ENCODE measurements around the gene PLCG2. TPM values are rescaled to one million over a fixed set of nuclear protein-coding genes. Genes with fewer than 3 reads are reported as not detected.

PLCG2 gene
- total and polyA plus RNA-seq, 2 donors from 2014 or later, result 50.7 to 55.6 TPM

GRCh38 chr16:81836279-81837054, 57.4 kb downstream of the PLCG2 start:
- no peaks in the 10 kb centered on the region for H3K36me3 ChIP-seq (ENCODE audit: control insufficient read depth in 2 of 3, insufficient read depth in 3 of 3, low read length in 3 of 3)
- intact Hi-C loops (cut with DNase I), result no loop called here
- no peak for DNase-seq
- H3K27me3 ChIP-seq (ENCODE audit: control insufficient read depth, insufficient read depth, low read length), result no peaks in the 10 kb centered on the region
- H3K4me3 ChIP-seq (ENCODE audit: low read length in 3 of 3), result no peak overlapping the region
- H3K9me3 ChIP-seq (ENCODE audit: control insufficient read depth in 2 of 3, insufficient read depth in 1 of 3, low read length in 3 of 3), result no peaks in the 10 kb centered on the region
- H3K4me1 ChIP-seq (ENCODE audit: control insufficient read depth in 2 of 3, insufficient read depth in 2 of 3, low read depth in 1 of 3, low read length in 3 of 3), result peaks cover 0 to 11% (median 0%) of the 10 kb centered on the region in 3 donors
- FAIRE-seq, result no peak
- TF ChIP-seq, protein P1, sequence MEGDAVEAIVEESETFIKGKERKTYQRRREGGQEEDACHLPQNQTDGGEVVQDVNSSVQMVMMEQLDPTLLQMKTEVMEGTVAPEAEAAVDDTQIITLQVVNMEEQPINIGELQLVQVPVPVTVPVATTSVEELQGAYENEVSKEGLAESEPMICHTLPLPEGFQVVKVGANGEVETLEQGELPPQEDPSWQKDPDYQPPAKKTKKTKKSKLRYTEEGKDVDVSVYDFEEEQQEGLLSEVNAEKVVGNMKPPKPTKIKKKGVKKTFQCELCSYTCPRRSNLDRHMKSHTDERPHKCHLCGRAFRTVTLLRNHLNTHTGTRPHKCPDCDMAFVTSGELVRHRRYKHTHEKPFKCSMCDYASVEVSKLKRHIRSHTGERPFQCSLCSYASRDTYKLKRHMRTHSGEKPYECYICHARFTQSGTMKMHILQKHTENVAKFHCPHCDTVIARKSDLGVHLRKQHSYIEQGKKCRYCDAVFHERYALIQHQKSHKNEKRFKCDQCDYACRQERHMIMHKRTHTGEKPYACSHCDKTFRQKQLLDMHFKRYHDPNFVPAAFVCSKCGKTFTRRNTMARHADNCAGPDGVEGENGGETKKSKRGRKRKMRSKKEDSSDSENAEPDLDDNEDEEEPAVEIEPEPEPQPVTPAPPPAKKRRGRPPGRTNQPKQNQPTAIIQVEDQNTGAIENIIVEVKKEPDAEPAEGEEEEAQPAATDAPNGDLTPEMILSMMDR (IDR thresholded peaks at IDR 0.05; ENCODE audit: borderline replicate concordance, extremely low read depth, insufficient read depth), result no peak
- no peak overlapping the region for H3K27ac ChIP-seq (ENCODE audit: low read depth in 2 of 2, low read length in 2 of 2)
- H3K9ac ChIP-seq (ENCODE audit: low read length in 3 of 3), result no peak overlapping the region

GRCh38 chr16:81837312-81837751, 58.2 kb downstream of the PLCG2 start:
- Histone ChIP-seq H3K27me3 (ENCODE audit: control insufficient read depth, insufficient read depth, low read length) (no peaks in the 10 kb centered on the region), H3K9ac (ENCODE audit: low read length in 3 of 3) (no peak overlapping the region), H3K4me1 (ENCODE audit: control insufficient read depth in 2 of 3, insufficient read depth in 2 of 3, low read depth in 1 of 3, low read length in 3 of 3) (peaks cover 0 to 10% (median 0%) of the 10 kb centered on the region in 3 donors), H3K27ac (ENCODE audit: low read depth in 2 of 2, low read length in 2 of 2) (no peak overlapping the region), H3K4me3 (ENCODE audit: low read length in 3 of 3) (no peak overlapping the region), H3K9me3 (ENCODE audit: control insufficient read depth in 2 of 3, insufficient read depth in 1 of 3, low read length in 3 of 3) (no peaks in the 10 kb centered on the region), H3K36me3 (ENCODE audit: control insufficient read depth in 2 of 3, insufficient read depth in 3 of 3, low read length in 3 of 3) (no peaks in the 10 kb centered on the region)
- no peak for DNase-seq
- no peak for FAIRE-seq
- TF ChIP-seq, protein P1 (IDR thresholded peaks at IDR 0.05; ENCODE audit: borderline replicate concordance, extremely low read depth, insufficient read depth), result no peak
- intact Hi-C loops (cut with DNase I), result no loop called here

GRCh38 chr16:81838794-81839193, 59.7 kb downstream of the PLCG2 start:
- Histone ChIP-seq H3K27ac (ENCODE audit: low read depth in 2 of 2, low read length in 2 of 2) (no peak overlapping the region), H3K9me3 (ENCODE audit: control insufficient read depth in 2 of 3, insufficient read depth in 1 of 3, low read length in 3 of 3) (no peaks in the 10 kb centered on the region), H3K4me1 (ENCODE audit: control insufficient read depth in 2 of 3, insufficient read depth in 2 of 3, low read depth in 1 of 3, low read length in 3 of 3) (peaks cover 0 to 8% (median 0%) of the 10 kb centered on the region in 3 donors), H3K36me3 (ENCODE audit: control insufficient read depth in 2 of 3, insufficient read depth in 3 of 3, low read length in 3 of 3) (no peaks in the 10 kb centered on the region), H3K9ac (ENCODE audit: low read length in 3 of 3) (no peak overlapping the region), H3K4me3 (ENCODE audit: low read length in 3 of 3) (no peak overlapping the region), H3K27me3 (ENCODE audit: control insufficient read depth, insufficient read depth, low read length) (no peaks in the 10 kb centered on the region)
- no peak for FAIRE-seq
- TF ChIP-seq, protein P1 (IDR thresholded peaks at IDR 0.05; ENCODE audit: borderline replicate concordance, extremely low read depth, insufficient read depth), result no peak
- intact Hi-C loops (cut with DNase I), result no loop called here
- no peak for DNase-seq

All from kidney (tissue), 14 donors.